Stimulated activated CD8-positive, alpha-beta memory T cell treated with anti-CD3 and anti-CD28 coated beads, Interleukin-7, amount 100 ng/mL, for 4 hours (primary cell): ENCODE measurements around the gene CCDC183.
"Not testable (repeated sequence)": the region's sequence is repeated elsewhere in the genome, so short reads cannot be mapped to it uniquely, and the experiment has no call there.

ENCODE experiments used
- DNase-seq, 2 donors: peaks; one replicate each; pipeline ENCODE4 v3.0.0-alpha.2; 2020; ENCODE audit warnings: low read depth in 2 of 2

The CCDC183 gene

GRCh38 chr9:136799854-136800657, 3.9 kb downstream of the CCDC183 start:
- DNase-seq, result peak; percentile 81 to 89

- no peak for DNase-seq
Measured at GRCh38 chr9:136802321-136802720, 6.2 kb downstream of the CCDC183 start.

GRCh38 chr9:136803009-136803550, 6.9 kb downstream of the CCDC183 start:
- DNase-seq, result not testable (repeated sequence)

GRCh38 chr9:136803551-136804508, 7.7 kb downstream of the CCDC183 start:
- DNase-seq, result no peak

GRCh38 chr9:136804509-136805206, 8.5 kb downstream of the CCDC183 start:
- DNase-seq, result no peak

GRCh38 chr9:136805207-136805740, 9.1 kb downstream of the CCDC183 start:
- no peak for DNase-seq

GRCh38 chr9:136806067-136806466, 9.9 kb downstream of the CCDC183 start:
- DNase-seq, result no peak

GRCh38 chr9:136806631-136807201, 10.6 kb downstream of the CCDC183 start:
- DNase-seq, result no peak

GRCh38 chr9:136807281-136808074, 11.3 kb downstream of the CCDC183 start, which contains the start of gene RABL6:
Gene RABL6 (plus strand): TSS chr9:136807948. CDS start chr9:136808197, 249 bp downstream.
- DNase-seq, result peak; percentile 56 to 77

GRCh38 chr9:136808075-136808805, 12.1 kb downstream of the CCDC183 start:
- DNase-seq, result peak; percentile 16 to 50

GRCh38 chr9:136808806-136809158, 12.6 kb downstream of the CCDC183 start:
- no peak for DNase-seq

GRCh38 chr9:136814725-136815421, 18.7 kb downstream of the CCDC183 start:
- no peak for DNase-seq

- no peak for DNase-seq
Measured at GRCh38 chr9:136815422-136815782, 19.3 kb downstream of the CCDC183 start.

GRCh38 chr9:136820971-136821825, 25.1 kb downstream of the CCDC183 start:
- no peak for DNase-seq

GRCh38 chr9:136821826-136822544, 25.8 kb downstream of the CCDC183 start:
- no peak for DNase-seq

- DNase-seq, result no peak
Measured at GRCh38 chr9:136823136-136824046, 27.3 kb downstream of the CCDC183 start.
